ENCODE data around the gene MAP3K2.

The MAP3K2 gene

DNA sequence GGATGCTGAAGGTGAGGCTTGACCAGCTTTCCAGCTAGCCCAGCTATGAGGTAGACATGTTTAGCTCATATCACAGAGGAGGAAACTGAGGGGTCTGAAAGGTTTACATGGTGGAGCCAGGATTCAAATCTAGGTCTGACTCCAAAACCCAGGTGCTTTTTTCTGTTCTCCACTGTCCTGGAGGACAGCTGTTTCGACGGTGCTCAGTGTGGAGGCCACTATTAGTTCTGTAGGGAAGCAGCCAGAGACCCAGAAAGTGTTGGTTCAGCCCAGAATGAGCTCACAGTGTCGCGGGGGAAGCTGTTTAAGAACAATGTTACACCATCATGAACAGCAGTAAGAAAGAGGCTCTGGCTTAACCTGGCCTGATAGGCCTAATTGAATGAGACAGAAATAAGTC is 41.5 kb upstream of the MAP3K2 start:
- Histone ChIP-seq H3K27me3 (no peaks in the 10 kb centered on the region), H3K36me3 (no peaks in the 10 kb centered on the region), H3K9me3 (no peaks in the 10 kb centered on the region), H3K4me1 (no peaks in the 10 kb centered on the region), H3K4me3 (ENCODE audit: low read depth, low read length) (no peak overlapping the region)
- DNase-seq: no peak
- TF ChIP-seq, protein P1, sequence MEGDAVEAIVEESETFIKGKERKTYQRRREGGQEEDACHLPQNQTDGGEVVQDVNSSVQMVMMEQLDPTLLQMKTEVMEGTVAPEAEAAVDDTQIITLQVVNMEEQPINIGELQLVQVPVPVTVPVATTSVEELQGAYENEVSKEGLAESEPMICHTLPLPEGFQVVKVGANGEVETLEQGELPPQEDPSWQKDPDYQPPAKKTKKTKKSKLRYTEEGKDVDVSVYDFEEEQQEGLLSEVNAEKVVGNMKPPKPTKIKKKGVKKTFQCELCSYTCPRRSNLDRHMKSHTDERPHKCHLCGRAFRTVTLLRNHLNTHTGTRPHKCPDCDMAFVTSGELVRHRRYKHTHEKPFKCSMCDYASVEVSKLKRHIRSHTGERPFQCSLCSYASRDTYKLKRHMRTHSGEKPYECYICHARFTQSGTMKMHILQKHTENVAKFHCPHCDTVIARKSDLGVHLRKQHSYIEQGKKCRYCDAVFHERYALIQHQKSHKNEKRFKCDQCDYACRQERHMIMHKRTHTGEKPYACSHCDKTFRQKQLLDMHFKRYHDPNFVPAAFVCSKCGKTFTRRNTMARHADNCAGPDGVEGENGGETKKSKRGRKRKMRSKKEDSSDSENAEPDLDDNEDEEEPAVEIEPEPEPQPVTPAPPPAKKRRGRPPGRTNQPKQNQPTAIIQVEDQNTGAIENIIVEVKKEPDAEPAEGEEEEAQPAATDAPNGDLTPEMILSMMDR (IDR thresholded peaks at IDR 0.05; ENCODE audit: low read depth, low read length): no peak

DNA sequence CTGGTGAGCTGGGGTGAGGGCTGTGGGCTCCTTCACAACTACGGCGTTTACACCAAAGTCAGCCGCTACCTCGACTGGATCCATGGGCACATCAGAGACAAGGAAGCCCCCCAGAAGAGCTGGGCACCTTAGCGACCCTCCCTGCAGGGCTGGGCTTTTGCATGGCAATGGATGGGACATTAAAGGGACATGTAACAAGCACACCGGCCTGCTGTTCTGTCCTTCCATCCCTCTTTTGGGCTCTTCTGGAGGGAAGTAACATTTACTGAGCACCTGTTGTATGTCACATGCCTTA is 41.0 kb upstream of the MAP3K2 start:
- no peak for DNase-seq
- no peaks in the 10 kb centered on the region for H3K9me3 ChIP-seq
- no peaks in the 10 kb centered on the region for H3K36me3 ChIP-seq
- no peaks in the 10 kb centered on the region for H3K4me1 ChIP-seq
- no peak overlapping the region for H3K4me3 ChIP-seq (ENCODE audit: low read depth, low read length)
- H3K27me3 ChIP-seq: no peaks in the 10 kb centered on the region
- TF ChIP-seq, protein P1 (IDR thresholded peaks at IDR 0.05; ENCODE audit: low read depth, low read length): no peak

DNA sequence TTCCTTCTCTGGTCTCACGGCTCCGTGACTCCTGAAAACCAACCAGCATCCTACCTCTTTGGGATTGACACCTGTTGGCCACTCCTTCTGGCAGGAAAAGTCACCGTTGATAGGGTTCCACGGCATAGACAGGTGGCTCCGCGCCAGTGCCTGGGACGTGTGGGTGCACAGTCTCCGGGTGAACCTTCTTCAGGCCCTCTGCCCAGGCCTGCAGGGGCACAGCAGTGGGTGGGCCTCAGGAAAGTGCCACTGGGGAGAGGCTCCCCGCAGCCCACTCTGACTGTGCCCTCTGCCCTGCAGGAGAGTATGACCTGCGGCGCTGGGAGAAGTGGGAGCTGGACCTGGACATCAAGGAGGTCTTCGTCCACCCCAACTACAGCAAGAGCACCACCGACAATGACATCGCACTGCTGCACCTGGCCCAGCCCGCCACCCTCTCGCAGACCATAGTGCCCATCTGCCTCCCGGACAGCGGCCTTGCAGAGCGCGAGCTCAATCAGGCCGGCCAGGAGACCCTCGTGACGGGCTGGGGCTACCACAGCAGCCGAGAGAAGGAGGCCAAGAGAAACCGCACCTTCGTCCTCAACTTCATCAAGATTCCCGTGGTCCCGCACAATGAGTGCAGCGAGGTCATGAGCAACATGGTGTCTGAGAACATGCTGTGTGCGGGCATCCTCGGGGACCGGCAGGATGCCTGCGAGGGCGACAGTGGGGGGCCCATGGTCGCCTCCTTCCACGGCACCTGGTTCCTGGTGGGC is 40.5 kb upstream of the MAP3K2 start:
- no peaks in the 10 kb centered on the region for H3K4me1 ChIP-seq
- peaks cover 4% of the 10 kb centered on the region; the same call in 1 of the 2 replicates for H3K27me3 ChIP-seq
- TF ChIP-seq, protein P1 (IDR thresholded peaks at IDR 0.05; ENCODE audit: low read depth, low read length): no peak
- no peaks in the 10 kb centered on the region for H3K9me3 ChIP-seq
- DNase-seq: no peak
- H3K4me3 ChIP-seq (ENCODE audit: low read depth, low read length): no peak overlapping the region
- H3K36me3 ChIP-seq: no peaks in the 10 kb centered on the region

DNA sequence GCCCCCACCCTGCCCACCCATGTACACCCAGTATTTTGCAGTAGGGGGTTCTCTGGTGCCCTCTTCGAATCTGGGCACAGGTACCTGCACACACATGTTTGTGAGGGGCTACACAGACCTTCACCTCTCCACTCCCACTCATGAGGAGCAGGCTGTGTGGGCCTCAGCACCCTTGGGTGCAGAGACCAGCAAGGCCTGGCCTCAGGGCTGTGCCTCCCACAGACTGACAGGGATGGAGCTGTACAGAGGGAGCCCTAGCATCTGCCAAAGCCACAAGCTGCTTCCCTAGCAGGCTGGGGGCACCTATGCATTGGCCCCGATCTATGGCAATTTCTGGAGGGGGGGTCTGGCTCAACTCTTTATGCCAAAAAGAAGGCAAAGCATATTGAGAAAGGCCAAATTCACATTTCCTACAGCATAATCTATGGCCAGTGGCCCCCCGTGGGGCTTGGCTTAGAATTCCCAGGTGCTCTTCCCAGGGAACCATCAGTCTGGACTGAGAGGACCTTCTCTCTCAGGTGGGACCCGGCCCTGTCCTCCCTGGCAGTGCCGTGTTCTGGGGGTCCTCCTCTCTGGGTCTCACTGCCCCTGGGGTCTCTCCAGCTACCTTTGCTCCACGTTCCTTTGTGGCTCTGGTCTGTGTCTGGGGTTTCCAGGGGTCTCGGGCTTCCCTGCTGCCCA is 39.7 kb upstream of the MAP3K2 start:
- peaks cover 5% of the 10 kb centered on the region; the same call in 1 of the 2 replicates for H3K27me3 ChIP-seq

DNA sequence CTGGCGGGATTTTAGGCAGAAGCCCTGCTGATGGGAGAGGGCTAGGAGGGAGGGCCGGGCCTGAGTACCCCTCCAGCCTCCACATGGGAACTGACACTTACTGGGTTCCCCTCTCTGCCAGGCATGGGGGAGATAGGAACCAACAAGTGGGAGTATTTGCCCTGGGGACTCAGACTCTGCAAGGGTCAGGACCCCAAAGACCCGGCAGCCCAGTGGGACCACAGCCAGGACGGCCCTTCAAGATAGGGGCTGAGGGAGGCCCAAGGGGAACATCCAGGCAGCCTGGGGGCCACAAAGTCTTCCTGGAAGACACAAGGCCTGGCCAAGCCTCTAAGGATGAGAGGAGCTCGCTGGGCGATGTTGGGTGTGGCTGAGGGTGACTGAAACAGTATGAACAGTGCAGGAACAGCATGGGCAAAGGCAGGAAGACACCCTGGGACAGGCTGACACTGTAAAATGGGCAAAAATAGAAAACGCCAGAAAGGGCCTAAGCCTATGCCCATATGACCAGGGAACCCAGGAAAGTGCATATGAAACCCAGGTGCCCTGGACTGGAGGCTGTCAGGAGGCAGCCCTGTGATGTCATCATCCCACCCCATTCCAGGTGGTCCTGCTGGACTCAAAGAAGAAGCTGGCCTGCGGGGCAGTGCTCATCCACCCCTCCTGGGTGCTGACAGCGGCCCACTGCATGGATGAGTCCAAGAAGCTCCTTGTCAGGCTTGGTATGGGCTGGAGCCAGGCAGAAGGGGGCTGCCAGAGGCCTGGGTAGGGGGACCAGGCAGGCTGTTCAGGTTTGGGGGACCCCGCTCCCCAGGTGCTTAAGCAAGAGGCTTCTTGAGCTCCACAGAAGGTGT is 39.0 kb upstream of the MAP3K2 start:
- H3K4me1 ChIP-seq: no peaks in the 10 kb centered on the region
- DNase-seq: no peak
- H3K27me3 ChIP-seq: peaks cover 5% of the 10 kb centered on the region; the same call in 1 of the 2 replicates
- H3K9me3 ChIP-seq: no peaks in the 10 kb centered on the region
- no peaks in the 10 kb centered on the region for H3K36me3 ChIP-seq
- TF ChIP-seq, protein P1 (IDR thresholded peaks at IDR 0.05; ENCODE audit: low read depth, low read length): no peak
- H3K4me3 ChIP-seq (ENCODE audit: low read depth, low read length): no peak overlapping the region

More for the DNA sequence above, 39.7 kb upstream of the MAP3K2 start:
- TF ChIP-seq, protein P1 (IDR thresholded peaks at IDR 0.05; ENCODE audit: low read depth, low read length): no peak
- DNase-seq: no peak
- Histone ChIP-seq H3K9me3 (no peaks in the 10 kb centered on the region), H3K4me1 (no peaks in the 10 kb centered on the region), H3K36me3 (no peaks in the 10 kb centered on the region), H3K4me3 (ENCODE audit: low read depth, low read length) (no peak overlapping the region)

All from BE2C (cell line).